Measurements from ENCODE around the gene MYBPC3.
A peak's percentile ranks its signal among the peaks of the same experiment; 100 is the strongest.
"Not testable (repeated sequence)": the region's sequence is repeated elsewhere in the genome, so short reads cannot be mapped to it uniquely, and the experiment has no call there.

The MYBPC3 gene

GRCh38 chr11:47329987-47330931, 22.2 kb downstream of the MYBPC3 start:
- intact Hi-C loops (cut with DNase I): no loop called here
- no peak for DNase-seq

GRCh38 chr11:47329431-47329986, 23.0 kb downstream of the MYBPC3 start:
- intact Hi-C loops (cut with DNase I): no loop called here
- DNase-seq: peak in 1 of 42 donors; percentile 19

GRCh38 chr11:47328449-47329390, 23.8 kb downstream of the MYBPC3 start:
- intact Hi-C loops (cut with DNase I): no loop called here
- DNase-seq: peak in 19 of 42 donors; percentile 9 to 51 (median 25)

- intact Hi-C loops (cut with DNase I): no loop called here
- peak in 1 of 42 donors; percentile 1 for DNase-seq
Measured at GRCh38 chr11:47327949-47328348, 24.6 kb downstream of the MYBPC3 start.

GRCh38 chr11:47327025-47327424, 25.5 kb downstream of the MYBPC3 start:
- intact Hi-C loops (cut with DNase I): no loop called here
- peak in 2 of 42 donors; percentile 3 to 20 for DNase-seq

GRCh38 chr11:47326198-47326597, 26.3 kb downstream of the MYBPC3 start:
- intact Hi-C loops (cut with DNase I): no loop called here
- DNase-seq: peak in 2 of 42 donors; percentile 6 to 12

GRCh38 chr11:47325271-47326041, 27.0 kb downstream of the MYBPC3 start:
- DNase-seq: peak in 2 of 42 donors; percentile 7 to 13
- intact Hi-C loops (cut with DNase I): no loop called here

GRCh38 chr11:47324520-47324919, 28.0 kb downstream of the MYBPC3 start:
- DNase-seq: peak in 1 of 42 donors; percentile 16
- intact Hi-C loops (cut with DNase I): no loop called here

- intact Hi-C loops (cut with DNase I): no loop called here
- peak in 1 of 42 donors; percentile 1 for DNase-seq
Measured at GRCh38 chr11:47318166-47318565, 34.3 kb downstream of the MYBPC3 start.

GRCh38 chr11:47317064-47317828, 35.3 kb downstream of the MYBPC3 start:
- no peak for DNase-seq
- intact Hi-C loops (cut with DNase I): no loop called here

- DNase-seq: peak in 2 of 42 donors; percentile 15 to 29
- intact Hi-C loops (cut with DNase I): not testable (repeated sequence)
Measured at GRCh38 chr11:47316501-47316900, 36.0 kb downstream of the MYBPC3 start.

GRCh38 chr11:47314992-47315391, 37.5 kb downstream of the MYBPC3 start:
- intact Hi-C loops (cut with DNase I): no loop called here
- DNase-seq: peak in 2 of 42 donors; percentile 8 to 27

GRCh38 chr11:47308050-47308823, 44.3 kb downstream of the MYBPC3 start:
- intact Hi-C loops (cut with DNase I): no loop called here
- DNase-seq: peak in 1 of 42 donors; percentile 1

GRCh38 chr11:47306484-47306844, 46.0 kb downstream of the MYBPC3 start:
- DNase-seq: no peak
- intact Hi-C loops (cut with DNase I): no loop called here

- intact Hi-C loops (cut with DNase I): no loop called here
Measured at GRCh38 chr11:47305734-47306483, 46.6 kb downstream of the MYBPC3 start.

GRCh38 chr11:47302853-47303252, 49.6 kb downstream of the MYBPC3 start:
- no peak for DNase-seq
- intact Hi-C loops (cut with DNase I): no loop called here

More at GRCh38 chr11:47305734-47306483, 46.6 kb downstream of the MYBPC3 start:
- peak in 41 of 42 donors; percentile 27 to 85 (median 64) for DNase-seq

Data from head of caudate nucleus (tissue), 42 donors.